Suprapubic skin (tissue), 4 donors: ENCODE measurements around the gene ZACN.

Experiments
- EP300 ChIP-seq: sonication (generic); formaldehyde crosslinking; IDR thresholded peaks from one replicate; pipeline ENCODE4 v1.6.1; 2017; ENCODE audit warnings: antibody characterized with exemption
- POLR2A ChIP-seq, 2 donors: fragments of 450-650 bp; IDR thresholded peaks; one replicate each; pipeline ENCODE4 v1.6.1; 2017; ENCODE audit warnings: antibody characterized with exemption in 2 of 2, mild to moderate bottlenecking in 2 of 2, moderate library complexity in 2 of 2
- POLR2AphosphoS5 ChIP-seq, 3 donors: sonication (generic); formaldehyde crosslinking; IDR thresholded peaks; one replicate each; pipeline ENCODE4 v1.6.1; 2017; ENCODE audit warnings: antibody characterized with exemption in 3 of 3
- TF ChIP-seq, protein P1 (sequence below), 2 donors: fragments of 200-600 bp in 1 of 2; fragments of 450-650 bp in 1 of 2; sonication (generic) in 1 of 2; IDR thresholded peaks; one replicate each; pipeline ENCODE4 v1.5.1; 2016 to 2019; ENCODE audit warnings: antibody characterized with exemption in 2 of 2, mild to moderate bottlenecking in 1 of 2, moderate library complexity in 1 of 2

GRCh38 chr17:76076765-76077583, 2.0 kb upstream of the ZACN start:
- TF ChIP-seq, protein P1, sequence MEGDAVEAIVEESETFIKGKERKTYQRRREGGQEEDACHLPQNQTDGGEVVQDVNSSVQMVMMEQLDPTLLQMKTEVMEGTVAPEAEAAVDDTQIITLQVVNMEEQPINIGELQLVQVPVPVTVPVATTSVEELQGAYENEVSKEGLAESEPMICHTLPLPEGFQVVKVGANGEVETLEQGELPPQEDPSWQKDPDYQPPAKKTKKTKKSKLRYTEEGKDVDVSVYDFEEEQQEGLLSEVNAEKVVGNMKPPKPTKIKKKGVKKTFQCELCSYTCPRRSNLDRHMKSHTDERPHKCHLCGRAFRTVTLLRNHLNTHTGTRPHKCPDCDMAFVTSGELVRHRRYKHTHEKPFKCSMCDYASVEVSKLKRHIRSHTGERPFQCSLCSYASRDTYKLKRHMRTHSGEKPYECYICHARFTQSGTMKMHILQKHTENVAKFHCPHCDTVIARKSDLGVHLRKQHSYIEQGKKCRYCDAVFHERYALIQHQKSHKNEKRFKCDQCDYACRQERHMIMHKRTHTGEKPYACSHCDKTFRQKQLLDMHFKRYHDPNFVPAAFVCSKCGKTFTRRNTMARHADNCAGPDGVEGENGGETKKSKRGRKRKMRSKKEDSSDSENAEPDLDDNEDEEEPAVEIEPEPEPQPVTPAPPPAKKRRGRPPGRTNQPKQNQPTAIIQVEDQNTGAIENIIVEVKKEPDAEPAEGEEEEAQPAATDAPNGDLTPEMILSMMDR (IDR thresholded peaks at IDR 0.05), result no peak
- TF ChIP-seq POLR2A (IDR thresholded peaks at IDR 0.05), result no peak
- no peak for TF ChIP-seq EP300
- TF ChIP-seq POLR2AphosphoS5 (IDR thresholded peaks at IDR 0.05), result no peak
